ENCODE measurements around the gene GRPR. TPM values are rescaled to one million over a fixed set of nuclear protein-coding genes. Genes with fewer than 3 reads are reported as not detected.

Gene GRPR
- total RNA-seq, 2 experiments from 2014 or later = 0.20 to 0.22 TPM

DNA sequence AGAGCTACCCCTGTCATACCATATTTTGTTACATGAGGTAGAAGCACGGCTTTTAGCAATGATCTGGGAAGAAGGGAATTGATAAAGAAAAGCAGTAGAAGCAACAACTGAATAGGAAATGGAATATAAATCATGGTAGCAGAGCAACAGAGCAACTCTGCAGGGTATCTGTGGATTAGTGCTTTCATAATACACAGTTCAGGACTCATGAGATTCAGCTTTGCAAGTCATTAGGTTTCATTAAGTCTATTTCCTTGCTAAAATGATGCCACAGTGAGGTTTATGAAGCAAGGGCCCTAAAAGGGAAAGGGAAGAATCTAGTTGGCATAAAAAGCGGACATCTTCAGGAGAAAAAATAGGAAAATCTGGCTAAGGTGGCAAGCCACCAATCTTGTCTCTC is 45.6 kb upstream of the GRPR start:
- H3K27ac Mint-ChIP-seq = no peak overlapping the region
- no peak for DNase-seq
- H3K4me3 Mint-ChIP-seq = no peak overlapping the region
- H3K36me3 ChIP-seq (ENCODE audit: insufficient read depth, low read length) = no peaks in the 10 kb centered on the region
- no peak for TF ChIP-seq CTCF (IDR thresholded peaks at IDR 0.05)
- H3K4me3 ChIP-seq (ENCODE audit: low read length) = no peak overlapping the region
- no peaks in the 10 kb centered on the region for H3K4me1 ChIP-seq (ENCODE audit: insufficient read depth, low read length)
- H3K9me3 Mint-ChIP-seq = no peaks in the 10 kb centered on the region
- no peaks in the 10 kb centered on the region for H3K36me3 Mint-ChIP-seq (ENCODE audit: low read depth)
- POLR2A ChIA-PET = no interaction called here
- H3K9me3 ChIP-seq (ENCODE audit: control insufficient read depth in 1 of 2, insufficient read depth in 1 of 2, low read length in 2 of 2) = no peaks in the 10 kb centered on the region
- H3K27ac ChIP-seq (ENCODE audit: low read depth in 1 of 2, low read length in 2 of 2) = no peak overlapping the region
- no peaks in the 10 kb centered on the region for H3K27me3 Mint-ChIP-seq
- CTCF ChIA-PET = no interaction called here
- H3K27me3 ChIP-seq (ENCODE audit: control insufficient read depth in 1 of 2, insufficient read depth in 2 of 2, low read length in 2 of 2) = no peaks in the 10 kb centered on the region
- intact Hi-C loops (cut with DNase I, micrococcal nuclease) = no loop called here
- no peaks in the 10 kb centered on the region for H3K4me1 Mint-ChIP-seq (ENCODE audit: low read depth)
- no peak for ATAC-seq (ENCODE audit: poor library complexity)

DNA sequence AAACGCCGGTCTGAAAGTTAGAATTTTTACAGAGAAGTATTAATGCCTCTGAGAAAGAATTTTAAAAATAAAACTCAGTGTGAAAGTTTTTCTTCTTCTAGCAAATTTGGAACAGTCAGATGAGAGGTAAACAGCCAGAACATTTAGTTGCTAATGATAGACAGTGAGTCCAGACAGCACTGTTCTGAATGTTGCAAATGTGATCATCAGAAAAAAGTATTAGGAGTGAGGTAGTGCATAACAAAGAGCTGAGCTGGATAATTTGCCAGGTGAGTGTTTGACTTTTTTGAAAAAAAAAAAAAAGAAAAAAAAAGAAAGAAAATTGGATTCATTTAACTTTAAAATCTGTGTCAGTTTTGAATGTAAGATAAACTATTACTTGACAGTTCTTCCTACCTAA is 42.0 kb upstream of the GRPR start:
- ChIA-PET POLR2A (no interaction called here), CTCF (interaction anchor here (0.9 kb wide), 1 partner anchor 11 kb away, joined by 3 read pairs; no protein-coding TSS in a partner anchor)
- TF ChIP-seq CTCF (IDR thresholded peaks at IDR 0.05) = no peak
- Mint-ChIP-seq H3K27me3 (peaks cover 5% of the 10 kb centered on the region), H3K4me3 (no peak overlapping the region), H3K9me3 (no peaks in the 10 kb centered on the region), H3K4me1 (ENCODE audit: low read depth) (no peaks in the 10 kb centered on the region), H3K27ac (no peak overlapping the region), H3K36me3 (ENCODE audit: low read depth) (no peaks in the 10 kb centered on the region)
- Histone ChIP-seq H3K9me3 (ENCODE audit: control insufficient read depth in 1 of 2, insufficient read depth in 1 of 2, low read length in 2 of 2) (no peaks in the 10 kb centered on the region), H3K27me3 (ENCODE audit: control insufficient read depth in 1 of 2, insufficient read depth in 2 of 2, low read length in 2 of 2) (no peaks in the 10 kb centered on the region), H3K27ac (ENCODE audit: low read depth in 1 of 2, low read length in 2 of 2) (no peak overlapping the region), H3K4me1 (ENCODE audit: insufficient read depth, low read length) (no peaks in the 10 kb centered on the region), H3K4me3 (ENCODE audit: low read length) (no peak overlapping the region), H3K36me3 (ENCODE audit: insufficient read depth, low read length) (no peaks in the 10 kb centered on the region)
- ATAC-seq (ENCODE audit: poor library complexity) = no peak
- DNase-seq = no peak
- intact Hi-C loops (cut with DNase I, micrococcal nuclease) = no loop called here

DNA sequence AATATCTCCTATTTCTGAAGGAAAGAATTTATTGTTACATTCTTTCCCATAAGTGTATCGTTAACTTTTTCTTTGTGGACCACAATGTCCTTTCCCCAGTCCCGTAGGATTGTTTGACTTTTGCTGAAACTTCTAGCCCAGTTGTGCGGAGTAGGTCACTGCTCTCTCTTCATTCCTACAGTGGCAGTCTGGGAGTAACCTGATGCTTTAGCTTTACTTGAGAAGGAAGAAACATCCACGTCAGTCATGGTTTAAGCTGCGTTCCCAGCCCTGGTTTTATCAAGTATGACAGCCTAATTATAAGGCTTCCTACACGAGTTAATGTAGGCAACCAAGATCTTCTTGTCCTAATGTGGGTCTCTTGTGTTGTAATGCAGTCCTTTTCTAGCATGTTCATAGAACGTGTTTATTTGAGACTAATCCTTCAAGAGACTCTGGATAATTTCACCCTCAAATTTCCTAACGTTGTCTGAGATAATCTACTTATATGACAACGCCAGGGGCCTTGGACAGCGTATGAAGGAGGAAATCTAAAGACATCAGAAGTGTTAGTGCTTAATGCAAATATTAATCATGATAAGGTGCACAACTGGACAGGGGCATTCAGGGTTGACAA is 40.8 kb upstream of the GRPR start:
- DNase-seq (no peak), ATAC-seq (ENCODE audit: poor library complexity) (no peak)
- Histone ChIP-seq H3K9me3 (ENCODE audit: control insufficient read depth in 1 of 2, insufficient read depth in 1 of 2, low read length in 2 of 2) (no peaks in the 10 kb centered on the region), H3K27me3 (ENCODE audit: control insufficient read depth in 1 of 2, insufficient read depth in 2 of 2, low read length in 2 of 2) (no peaks in the 10 kb centered on the region), H3K4me1 (ENCODE audit: insufficient read depth, low read length) (no peaks in the 10 kb centered on the region), H3K36me3 (ENCODE audit: insufficient read depth, low read length) (no peaks in the 10 kb centered on the region), H3K4me3 (ENCODE audit: low read length) (no peak overlapping the region), H3K27ac (ENCODE audit: low read depth in 1 of 2, low read length in 2 of 2) (no peak overlapping the region)
- ChIA-PET CTCF (no interaction called here), POLR2A (no interaction called here)
- Mint-ChIP-seq H3K9me3 (no peaks in the 10 kb centered on the region), H3K27ac (no peak overlapping the region), H3K27me3 (peaks cover 5% of the 10 kb centered on the region), H3K36me3 (ENCODE audit: low read depth) (no peaks in the 10 kb centered on the region), H3K4me1 (ENCODE audit: low read depth) (no peaks in the 10 kb centered on the region), H3K4me3 (no peak overlapping the region)
- TF ChIP-seq CTCF (IDR thresholded peaks at IDR 0.05) = no peak
- intact Hi-C loops (cut with DNase I, micrococcal nuclease) = no loop called here

Measured in CD4-positive, alpha-beta T cell (primary cell).